Measurements from ENCODE around the gene CACNA1I.

- TF ChIP-seq CTCF (IDR thresholded peaks at IDR 0.05), result no peak
- no peak for TF ChIP-seq EZH2 (IDR thresholded peaks at IDR 0.05; ENCODE audit: borderline replicate concordance, insufficient read depth, low read depth, low read length, poor library complexity, severe bottlenecking)
These were observed 68.4 kb downstream of the CACNA1I start for GRCh38 chr22:39638958-39639357.

Data from B cell (primary cell).